Mononuclear cell (primary cell): ENCODE results near the gene NEURL2. TPM values are rescaled to one million over a fixed set of nuclear protein-coding genes. Genes with fewer than 3 reads are reported as not detected.
"Not testable (repeated sequence)": the region's sequence is repeated elsewhere in the genome, so short reads cannot be mapped to it uniquely, and the experiment has no call there.

Experiments used
- H3K27me3 ChIP-seq: 2 replicates; pipeline ENCODE4 v1.6.0; 2011; ENCODE audit warnings: low read length, control low read depth; ENCODE audit not compliant: insufficient read depth
- H3K4me1 ChIP-seq: 2 replicates; pipeline ENCODE4 v1.5.1; 2011; ENCODE audit warnings: mild to moderate bottlenecking, low read length, control low read depth; ENCODE audit not compliant: insufficient read depth
- H3K4me3 ChIP-seq: 2 replicates; pipeline ENCODE4 v1.5.1; 2011; ENCODE audit warnings: mild to moderate bottlenecking, low read length, moderate library complexity
- H3K9me3 ChIP-seq: 2 replicates; pipeline ENCODE4 v1.5.1; 2011; ENCODE audit warnings: low read depth, mild to moderate bottlenecking, control low read depth, low read length
- total RNA-seq: library from RNA; depleted of rRNA; stranded (reverse); fragments of >200 nt; gene quantifications from one replicate; pipeline ENCODE4 v1.2.3, GENCODE V29; 2012

NEURL2 gene
- total RNA-seq, 1 donor, result 1.9 TPM

DNA sequence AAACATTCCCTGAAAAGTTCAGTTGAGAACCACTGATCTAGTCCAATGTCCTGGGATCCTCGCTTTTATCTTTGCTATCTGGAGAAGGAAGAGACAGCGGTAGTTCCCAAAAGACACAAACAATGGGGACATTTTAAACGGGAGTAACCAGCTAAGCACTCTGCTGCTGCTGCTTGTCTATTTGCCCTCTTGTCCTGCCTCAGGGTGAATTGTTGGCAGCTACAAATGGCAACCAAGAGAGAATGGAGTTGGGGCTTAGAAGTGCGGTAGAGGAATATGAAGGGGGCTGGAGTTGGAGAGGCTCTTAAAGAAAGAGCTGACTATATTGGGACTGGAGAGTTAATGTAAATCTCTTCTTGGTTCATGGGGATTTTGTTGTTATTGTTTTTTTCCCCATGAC is 16.4 kb downstream of the NEURL2 start:
- Histone ChIP-seq H3K4me1 (no peaks in the 10 kb centered on the region), H3K4me3 (no peak overlapping the region), H3K27me3 (no peaks in the 10 kb centered on the region), H3K9me3 (no peaks in the 10 kb centered on the region)

GRCh38 chr20:45874104-45874481 is 16.9 kb downstream of the NEURL2 start:
- not testable (repeated sequence) for H3K4me1 ChIP-seq, H3K9me3 ChIP-seq, H3K4me3 ChIP-seq, H3K27me3 ChIP-seq

DNA sequence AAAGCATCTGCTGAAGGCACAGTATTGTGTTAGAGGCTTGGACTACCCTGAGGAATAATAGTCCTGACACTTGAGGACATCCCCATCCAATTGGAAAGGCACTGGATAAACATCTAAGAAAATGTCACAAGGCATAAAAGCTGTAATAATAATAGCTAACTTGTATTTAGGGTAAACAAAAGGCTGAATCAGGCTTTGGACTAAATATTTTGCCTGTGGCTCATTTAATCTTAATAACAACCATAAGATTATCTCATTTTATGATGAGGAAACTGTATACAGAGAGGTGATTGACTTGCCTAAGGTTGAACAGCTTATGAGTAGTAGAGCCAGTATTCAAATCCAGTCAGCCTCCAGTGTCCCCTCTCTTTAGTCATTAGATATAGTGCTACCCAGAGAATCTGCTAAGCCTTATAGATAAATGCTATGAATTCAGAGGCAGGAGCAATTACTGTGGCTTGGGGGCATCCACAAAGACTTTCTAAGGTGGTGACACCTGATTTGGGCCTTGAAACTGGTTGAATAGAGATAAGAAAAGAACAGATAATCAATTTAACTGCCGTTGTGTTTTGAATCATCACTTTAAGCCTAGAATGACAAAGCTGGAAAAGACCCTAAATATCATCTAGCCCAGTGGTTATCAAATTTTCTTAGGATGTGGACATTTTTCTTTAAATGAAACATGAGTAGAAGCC is 17.5 kb downstream of the NEURL2 start:
- Histone ChIP-seq H3K4me3 (no peak overlapping the region), H3K4me1 (no peaks in the 10 kb centered on the region), H3K9me3 (no peaks in the 10 kb centered on the region), H3K27me3 (no peaks in the 10 kb centered on the region)

DNA sequence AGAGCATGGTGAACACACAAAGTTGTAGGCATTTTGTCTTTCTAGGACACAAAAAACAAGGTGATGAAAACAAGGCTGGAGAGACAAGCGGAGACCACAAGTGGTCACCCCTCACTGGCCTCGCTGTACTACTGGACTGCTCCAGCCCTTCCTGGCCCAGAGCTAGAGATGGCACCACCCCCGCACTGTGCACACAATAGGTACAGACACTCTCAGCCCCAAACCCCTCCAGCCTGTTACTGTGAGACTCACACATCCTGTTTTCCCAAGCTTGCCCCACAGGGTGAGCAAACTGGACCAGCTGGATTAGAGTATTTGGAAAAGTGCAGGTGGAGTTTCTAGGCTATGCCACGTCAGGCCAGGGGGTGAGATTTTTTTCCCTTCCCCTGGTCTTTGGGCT is 18.4 kb downstream of the NEURL2 start:
- Histone ChIP-seq H3K9me3 (no peaks in the 10 kb centered on the region), H3K27me3 (no peaks in the 10 kb centered on the region), H3K4me1 (no peaks in the 10 kb centered on the region), H3K4me3 (no peak overlapping the region)

GRCh38 chr20:45867819-45868176 is 23.2 kb downstream of the NEURL2 start:
- H3K4me1 ChIP-seq, result no peaks in the 10 kb centered on the region
- H3K4me3 ChIP-seq, result no peak overlapping the region
- no peaks in the 10 kb centered on the region for H3K9me3 ChIP-seq
- no peaks in the 10 kb centered on the region for H3K27me3 ChIP-seq

- Histone ChIP-seq H3K4me3 (no peak overlapping the region), H3K27me3 (no peaks in the 10 kb centered on the region), H3K4me1 (no peaks in the 10 kb centered on the region), H3K9me3 (no peaks in the 10 kb centered on the region)
Observed at GRCh38 chr20:45867136-45867818, 23.7 kb downstream of the NEURL2 start.

- H3K9me3 ChIP-seq, result no peaks in the 10 kb centered on the region
- H3K4me3 ChIP-seq, result no peak overlapping the region
- H3K4me1 ChIP-seq, result no peaks in the 10 kb centered on the region
- H3K27me3 ChIP-seq, result no peaks in the 10 kb centered on the region
Observed at GRCh38 chr20:45866454-45866853, 24.6 kb downstream of the NEURL2 start.

- Histone ChIP-seq H3K27me3 (no peaks in the 10 kb centered on the region), H3K4me3 (no peak overlapping the region), H3K4me1 (no peaks in the 10 kb centered on the region), H3K9me3 (no peaks in the 10 kb centered on the region)
Observed at GRCh38 chr20:45863543-45864470, 27.2 kb downstream of the NEURL2 start.

- Histone ChIP-seq H3K4me3 (no peak overlapping the region), H3K9me3 (no peaks in the 10 kb centered on the region), H3K4me1 (peaks cover 12% of the 10 kb centered on the region), H3K27me3 (no peaks in the 10 kb centered on the region)
Observed at GRCh38 chr20:45861221-45862075, 29.6 kb downstream of the NEURL2 start.

DNA sequence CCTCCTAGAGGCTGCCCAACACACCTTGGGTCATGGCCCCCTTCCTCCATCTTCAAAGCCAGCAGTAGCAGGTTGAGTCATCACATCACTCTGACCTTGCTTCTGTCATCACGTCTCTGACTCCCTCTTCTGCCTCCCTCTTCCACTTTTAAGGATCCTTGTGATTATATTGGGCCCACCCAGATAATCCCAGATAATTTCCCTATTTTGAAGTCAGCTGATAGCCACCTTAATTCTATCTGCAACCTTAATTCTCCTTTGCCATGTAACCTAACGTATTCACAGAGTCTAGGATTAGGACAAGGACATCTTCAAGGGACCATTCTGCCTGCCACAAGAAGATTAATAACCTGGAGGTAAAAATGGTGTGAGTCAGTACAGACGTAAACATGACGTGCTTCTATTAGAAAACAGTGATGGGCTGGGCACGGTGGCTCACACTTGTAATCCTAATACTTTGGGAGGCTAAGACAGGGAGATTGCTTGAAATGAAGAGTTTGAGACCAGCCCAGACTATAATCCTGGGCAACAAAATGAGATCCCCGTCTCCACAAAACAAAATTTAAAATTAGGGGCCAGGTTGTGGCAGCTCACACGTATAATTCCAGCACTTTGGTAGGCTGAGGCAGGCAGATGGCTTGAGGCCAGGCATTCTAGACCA is 30.3 kb downstream of the NEURL2 start:
- H3K9me3 ChIP-seq, result no peaks in the 10 kb centered on the region

GRCh38 chr20:45859916-45860315 is 31.1 kb downstream of the NEURL2 start:
- H3K27me3 ChIP-seq, result no peaks in the 10 kb centered on the region
- no peak overlapping the region for H3K4me3 ChIP-seq
- H3K4me1 ChIP-seq, result peaks cover 25% of the 10 kb centered on the region
- H3K9me3 ChIP-seq, result no peaks in the 10 kb centered on the region

More for the DNA sequence above, 30.3 kb downstream of the NEURL2 start:
- Histone ChIP-seq H3K4me3 (no peak overlapping the region), H3K27me3 (no peaks in the 10 kb centered on the region), H3K4me1 (peaks cover 20% of the 10 kb centered on the region)

DNA sequence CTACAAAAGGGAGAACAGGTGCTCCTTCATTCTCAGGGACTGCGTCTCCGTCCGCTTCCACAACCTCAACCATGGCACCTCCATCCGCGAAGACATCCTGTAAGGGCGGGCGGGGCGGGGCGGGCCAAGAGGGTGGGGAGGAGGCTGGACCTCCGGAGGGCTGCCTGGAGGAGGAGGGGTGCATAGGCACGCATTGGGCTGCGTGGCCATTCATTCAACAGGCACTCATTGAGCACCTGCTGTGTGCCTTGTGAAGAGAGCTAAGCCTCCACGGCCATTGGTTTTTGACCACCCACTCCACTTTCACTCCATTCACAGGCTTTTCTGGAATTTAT is 33.2 kb downstream of the NEURL2 start:
- H3K4me3 ChIP-seq, result peak overlapping the region; percentile 67
- no peaks in the 10 kb centered on the region for H3K9me3 ChIP-seq
- peaks cover 28% of the 10 kb centered on the region for H3K4me1 ChIP-seq
- no peaks in the 10 kb centered on the region for H3K27me3 ChIP-seq

DNA sequence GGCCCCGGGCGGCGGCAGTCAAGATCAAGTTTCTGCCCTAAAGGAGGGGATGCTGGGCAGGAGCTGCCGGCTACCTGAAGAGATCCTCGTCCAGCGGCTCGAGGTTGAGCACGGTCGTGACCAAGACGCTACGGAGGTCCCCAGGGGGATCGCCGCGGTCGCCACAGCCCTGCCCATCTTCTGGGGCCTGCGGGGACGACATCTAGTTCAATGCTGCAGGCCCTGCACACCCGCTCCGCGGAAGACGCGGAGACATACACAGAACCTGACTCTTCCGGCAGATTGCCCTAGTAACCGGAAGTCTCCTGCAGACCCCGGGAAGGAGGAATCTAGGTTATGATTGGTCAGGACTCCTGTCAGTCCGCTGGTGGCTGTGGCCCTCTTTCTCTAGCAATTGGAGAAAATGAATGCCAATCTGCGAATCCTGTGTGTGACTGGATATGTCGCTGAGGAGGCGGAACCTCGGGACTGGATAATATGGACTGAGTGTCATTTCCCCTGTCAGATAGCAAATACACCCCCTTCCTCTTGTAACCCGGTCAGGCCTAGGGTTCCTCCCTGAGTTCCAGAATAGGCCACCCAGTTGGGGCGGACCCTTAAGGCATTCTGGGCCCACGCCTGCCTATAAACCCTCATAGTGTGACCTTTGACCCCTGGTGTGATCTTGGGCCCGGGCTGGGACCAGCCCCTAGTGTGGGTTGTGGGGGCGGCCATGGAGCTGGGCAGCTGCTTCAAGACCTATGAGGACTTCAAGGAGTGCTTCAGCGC is 33.7 kb downstream of the NEURL2 start, which contains the start of the genes ACOT8 and ZSWIM3:
ACOT8 (minus strand) TSS at position 279 of the 768 bp plus-strand sequence; CDS start at position 202, 77 bp downstream.
ZSWIM3 (plus strand) TSS at position 501 of the 768 bp plus-strand sequence; CDS start at position 713, 212 bp downstream.
- no peaks in the 10 kb centered on the region for H3K9me3 ChIP-seq
- H3K4me3 ChIP-seq, result peak within 1 kb of the TSS; percentile 67
- peaks cover 28% of the 10 kb centered on the region for H3K4me1 ChIP-seq
- H3K27me3 ChIP-seq, result no peaks in the 10 kb centered on the region
